Liver (tissue), 9 donors: ENCODE data around the gene NOS3. TPM values are rescaled to one million over a fixed set of nuclear protein-coding genes. Genes with fewer than 3 reads are reported as not detected.

ENCODE experiments used
- DNase-seq: peaks from one replicate; pipeline ENCODE4 v3.0.0-alpha.2; 2017; ENCODE audit warnings: low spot score
- H3K27ac ChIP-seq, 2 donors: one replicate each; pipeline ENCODE4 v1.7.0; 2013; ENCODE audit warnings: inconsistent platforms in 2 of 2, low read length in 2 of 2, control low read depth in 1 of 2, low read depth in 1 of 2, mild to moderate bottlenecking in 1 of 2
- H3K27me3 ChIP-seq, 4 donors: one replicate each; pipeline versions ENCODE4 v1.6.1 to v1.7.0; 2013; ENCODE audit warnings: low read length in 3 of 4, inconsistent platforms in 1 of 4, mild to moderate bottlenecking in 1 of 4, moderate library complexity in 1 of 4; ENCODE audit not compliant: control insufficient read depth in 4 of 4, insufficient read depth in 4 of 4
- H3K36me3 ChIP-seq, 4 donors: one replicate each; pipeline versions ENCODE4 v1.6.1 to v1.7.0; 2013; ENCODE audit warnings: low read length in 3 of 4, mild to moderate bottlenecking in 3 of 4, low read depth in 1 of 4, moderate library complexity in 1 of 4; ENCODE audit not compliant: control insufficient read depth in 4 of 4, insufficient read depth in 3 of 4
- H3K4me1 ChIP-seq, 4 donors: one replicate each; pipeline versions ENCODE4 v1.6.1 to v1.7.0; 2013; ENCODE audit warnings: low read length in 3 of 4, mild to moderate bottlenecking in 3 of 4, moderate library complexity in 1 of 4; ENCODE audit not compliant: control insufficient read depth in 4 of 4, insufficient read depth in 4 of 4
- H3K4me3 ChIP-seq, 3 donors: one replicate each; pipeline versions ENCODE4 v1.6.1 to v1.7.0; 2013; ENCODE audit warnings: low read length in 3 of 3, control low read depth in 1 of 3, low read depth in 1 of 3, mild to moderate bottlenecking in 1 of 3
- H3K9ac ChIP-seq, 2 donors: one replicate each; pipeline ENCODE4 v1.7.0; 2013; ENCODE audit warnings: low read length in 2 of 2, mild to moderate bottlenecking in 2 of 2, moderate library complexity in 2 of 2, control low read depth in 1 of 2, low read depth in 1 of 2
- H3K9me3 ChIP-seq, 4 donors: one replicate each; pipeline versions ENCODE4 v1.6.1 to v1.7.0; 2013; ENCODE audit warnings: low read length in 3 of 4; ENCODE audit not compliant: control insufficient read depth in 4 of 4
- ATF3 ChIP-seq: IDR thresholded peaks from 2 replicates; pipeline ENCODE4 v1.6.1; 2016; ENCODE audit warnings: antibody characterized with exemption
- CTCF ChIP-seq: fragments of 150-350 bp; IDR thresholded peaks from 2 replicates; pipeline ENCODE4 v1.5.1; 2017; ENCODE audit warnings: improper control_type of control experiment, low read depth, low read length; ENCODE audit not compliant: missing input control
- EGR1 ChIP-seq, 2 donors: IDR thresholded peaks; 2 replicates each; pipeline ENCODE4 v1.6.1; 2016 to 2018; ENCODE audit warnings: antibody characterized with exemption in 2 of 2, low read depth in 2 of 2
- FOXA1 ChIP-seq: IDR thresholded peaks from 2 replicates; pipeline ENCODE4 v1.6.1; 2016; ENCODE audit warnings: antibody characterized with exemption
- FOXA2 ChIP-seq: IDR thresholded peaks from 2 replicates; pipeline ENCODE4 v1.6.1; 2016; ENCODE audit warnings: antibody characterized with exemption
- GABPA ChIP-seq, 2 donors: IDR thresholded peaks in 1 of 2; conservative IDR thresholded peaks in 1 of 2; 2 replicates each; pipeline ENCODE4 v1.6.1; 2016; ENCODE audit warnings: antibody characterized with exemption in 2 of 2, mild to moderate bottlenecking in 1 of 2, moderate library complexity in 1 of 2
- HNF4A ChIP-seq, 2 donors: conservative IDR thresholded peaks; 2 replicates each; pipeline ENCODE4 v1.6.1; 2016; ENCODE audit warnings: antibody characterized with exemption in 2 of 2, mild to moderate bottlenecking in 2 of 2
- HNF4G ChIP-seq: IDR thresholded peaks from 2 replicates; pipeline ENCODE4 v1.6.1; 2016; ENCODE audit warnings: antibody characterized with exemption
- JUND ChIP-seq, 2 donors: IDR thresholded peaks; 2 replicates each; pipeline ENCODE4 v1.6.1; 2016; ENCODE audit warnings: antibody characterized with exemption in 2 of 2
- MAX ChIP-seq: IDR thresholded peaks from 2 replicates; pipeline ENCODE4 v1.6.1; 2016; ENCODE audit warnings: antibody characterized with exemption
- NR2F2 ChIP-seq: IDR thresholded peaks from 2 replicates; pipeline ENCODE4 v1.6.1; 2016; ENCODE audit warnings: antibody characterized with exemption
- RAD21 ChIP-seq, 2 donors: IDR thresholded peaks; 2 replicates each; pipeline ENCODE4 v1.6.1; 2016; ENCODE audit warnings: antibody characterized with exemption in 2 of 2, mild to moderate bottlenecking in 2 of 2
- REST ChIP-seq: IDR thresholded peaks from 2 replicates; pipeline ENCODE4 v1.6.1; 2016; ENCODE audit warnings: antibody characterized with exemption, mild to moderate bottlenecking
- RXRA ChIP-seq, 2 donors: IDR thresholded peaks; 2 replicates each; pipeline ENCODE4 v1.6.1; 2017 to 2018; ENCODE audit warnings: antibody characterized with exemption in 2 of 2, mild to moderate bottlenecking in 1 of 2
- SP1 ChIP-seq: IDR thresholded peaks from 2 replicates; pipeline ENCODE4 v1.6.1; 2018; ENCODE audit warnings: antibody characterized with exemption, mild to moderate bottlenecking
- TAF1 ChIP-seq: conservative IDR thresholded peaks from 2 replicates; pipeline ENCODE4 v1.6.1; 2016; ENCODE audit warnings: antibody characterized with exemption, mild to moderate bottlenecking
- YY1 ChIP-seq: IDR thresholded peaks from 2 replicates; pipeline ENCODE4 v1.6.1; 2016; ENCODE audit warnings: antibody characterized with exemption, mild to moderate bottlenecking
- ZBTB33 ChIP-seq: IDR thresholded peaks from 2 replicates; pipeline ENCODE4 v1.6.1; 2016; ENCODE audit warnings: antibody characterized with exemption
- WGBS: extraction: QIAGEN DNeasy Blood & Tissue Kit; methylation state at CpG from one replicate; pipeline ENCODE4 v1.1.7; 2013; 5-methylcytosine and 5-hydroxymethylcytosine counted together
- polyA plus RNA-seq, 2 donors: library from polyadenylated mRNA; stranded (reverse) in 1 of 2; unstranded in 1 of 2; fragments of 200-250 nt in 1 of 2; fragments of >200 nt in 1 of 2; fragmentation: Nextera tagmentation in 1 of 2; extraction: Ambion mirVana in 1 of 2; gene quantifications; one replicate each; pipeline versions ENCODE4 v1.2.1 to v1.2.3, GENCODE V29; 2013 to 2015
- total RNA-seq, 2 donors: library from RNA; depleted of rRNA; stranded (reverse); fragments of >200 nt; gene quantifications; one replicate each; pipeline ENCODE4 v1.2.3, GENCODE V29; 2014
- donor health status: healthy.
- donor health status: healthy.
- donor health status: healthy.
- donor health status: healthy.
- donor health status: healthy.

Gene NOS3
- total and polyA plus RNA-seq, 4 donors = 1.6 to 6.1 (median 5.1) TPM

- H3K36me3 ChIP-seq = no peaks in the 10 kb centered on the region
- no peaks in the 10 kb centered on the region for H3K27me3 ChIP-seq
- H3K9me3 ChIP-seq = no peaks in the 10 kb centered on the region
- TF ChIP-seq EGR1 (IDR thresholded peaks at IDR 0.05; ENCODE audit: low read depth in 2 of 2) (peak; percentile 49 to 71), TAF1 (peak; percentile 58), REST (peak; percentile 89), HNF4G (peak; percentile 33), ATF3 (peak; percentile 71), FOXA1 (peak; percentile 29), RAD21 (IDR thresholded peaks at IDR 0.05) (peak in 1 of 2 donors; percentile 53), ZBTB33 (peak; percentile 91), HNF4A (conservative IDR thresholded peaks at IDR 0.05) (peak; percentile 69 to 77), NR2F2 (peak; percentile 79), JUND (IDR thresholded peaks at IDR 0.05) (peak; percentile 56 to 81), MAX (no peak), GABPA (IDR thresholded peaks at IDR 0.05 in 1 of 2, conservative IDR thresholded peaks at IDR 0.05 in 1 of 2) (peak in 1 of 2 donors; percentile 91), RXRA (IDR thresholded peaks at IDR 0.05) (peak; percentile 76 to 90), SP1 (peak; percentile 97), FOXA2 (no peak), CTCF (no peak), YY1 (peak; percentile 98)
- peak overlapping the region; percentile 18 to 79 (median 54) for H3K4me3 ChIP-seq
- peak overlapping the region; percentile 42 to 55 for H3K9ac ChIP-seq
- peak overlapping the region; percentile 83 to 89 for H3K27ac ChIP-seq
- H3K4me1 ChIP-seq = peaks cover 17 to 51% (median 40%) of the 10 kb centered on the region in 4 donors
- DNase-seq = peak; percentile 96
- WGBS = under 1% methylated on average over 46 of the region's 46 CpGs
Observed at GRCh38 chr7:151057989-151058780, 67.4 kb downstream of the NOS3 start.
